OCI-LY7 (cell line): ENCODE measurements around the gene PLSCR2.

Source experiments
- EZH2phosphoT487 ChIP-seq: fragments of 200-600 bp; sonication (generic); IDR thresholded peaks from 2 replicates; pipeline ENCODE4 v1.6.1; 2018; ENCODE audit warnings: low read depth, borderline replicate concordance, mild to moderate bottlenecking, mixed run types, antibody characterized with exemption, low read length, moderate library complexity, mixed read lengths
- TF ChIP-seq, protein P1 (sequence below): fragments of 200-600 bp; sonication (generic); conservative IDR thresholded peaks from 2 replicates; pipeline ENCODE4 v1.5.1; 2014; ENCODE audit warnings: mild to moderate bottlenecking, antibody characterized with exemption, low read length, moderate library complexity, mixed read lengths

- TF ChIP-seq, protein P1, sequence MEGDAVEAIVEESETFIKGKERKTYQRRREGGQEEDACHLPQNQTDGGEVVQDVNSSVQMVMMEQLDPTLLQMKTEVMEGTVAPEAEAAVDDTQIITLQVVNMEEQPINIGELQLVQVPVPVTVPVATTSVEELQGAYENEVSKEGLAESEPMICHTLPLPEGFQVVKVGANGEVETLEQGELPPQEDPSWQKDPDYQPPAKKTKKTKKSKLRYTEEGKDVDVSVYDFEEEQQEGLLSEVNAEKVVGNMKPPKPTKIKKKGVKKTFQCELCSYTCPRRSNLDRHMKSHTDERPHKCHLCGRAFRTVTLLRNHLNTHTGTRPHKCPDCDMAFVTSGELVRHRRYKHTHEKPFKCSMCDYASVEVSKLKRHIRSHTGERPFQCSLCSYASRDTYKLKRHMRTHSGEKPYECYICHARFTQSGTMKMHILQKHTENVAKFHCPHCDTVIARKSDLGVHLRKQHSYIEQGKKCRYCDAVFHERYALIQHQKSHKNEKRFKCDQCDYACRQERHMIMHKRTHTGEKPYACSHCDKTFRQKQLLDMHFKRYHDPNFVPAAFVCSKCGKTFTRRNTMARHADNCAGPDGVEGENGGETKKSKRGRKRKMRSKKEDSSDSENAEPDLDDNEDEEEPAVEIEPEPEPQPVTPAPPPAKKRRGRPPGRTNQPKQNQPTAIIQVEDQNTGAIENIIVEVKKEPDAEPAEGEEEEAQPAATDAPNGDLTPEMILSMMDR: no peak
- TF ChIP-seq EZH2phosphoT487: no peak
Observed at GRCh38 chr3:146505516-146505915, 36.2 kb upstream of the PLSCR2 start.
